PC-3 (cell line): ENCODE measurements around the gene SOX10. TPM values are rescaled to one million over a fixed set of nuclear protein-coding genes. Genes with fewer than 3 reads are reported as not detected.

ENCODE experiments used
- ATAC-seq: fragments of 200-7000 bp; cut with Tn5 transposase; 2 replicates; pipeline ENCODE4 v1.9.1; 2020; ENCODE audit warnings: mild to moderate bottlenecking, moderate library complexity
- BruUV-seq: library from RNA; stranded (reverse); fragments of 400-500 nt; replicated peaks from 2 replicates; lab custom pipeline; 2021; lab: Mats Ljungman, UMichigan
- CTCF ChIA-PET: fragments of 300-600 bp; sonication (Branson Sonifier 250); formaldehyde crosslinking; loops from one replicate; lab custom pipeline; 2022; ENCODE audit warnings: antibody characterized with exemption; lab: Charles Lee
- POLR2A ChIA-PET: fragments of 300-600 bp; sonication (Branson Sonifier 250); formaldehyde crosslinking; loops from one replicate; lab custom pipeline; 2022; ENCODE audit warnings: antibody characterized with exemption; ENCODE audit not compliant: unreplicated experiment; lab: Charles Lee
- DNase-seq: peaks from one replicate; pipeline ENCODE4 v3.0.0-alpha.2; 2015
- H2AFZ ChIP-seq: fragments of 300-600 bp; sonication (generic); 2 replicates; pipeline ENCODE4 v1.6.0; 2016; ENCODE audit warnings: antibody characterized with exemption, low read length
- H3F3A ChIP-seq: fragments of 300-600 bp; sonication (generic); one replicate; pipeline ENCODE4 v1.6.0; 2017; ENCODE audit warnings: antibody characterized with exemption, low read length, control low read depth, mild to moderate bottlenecking; ENCODE audit not compliant: unreplicated experiment
- H3K27ac ChIP-seq: fragments of 300-600 bp; sonication (generic); 2 replicates; pipeline ENCODE4 v1.5.1; 2016; ENCODE audit warnings: mild to moderate bottlenecking, low read length
- H3K27me3 ChIP-seq: fragments of 300-600 bp; sonication (generic); 2 replicates; pipeline ENCODE4 v1.6.1; 2016; ENCODE audit warnings: low read length, mixed read lengths
- H3K36me3 ChIP-seq: fragments of 300-600 bp; sonication (generic); 2 replicates; pipeline ENCODE4 v1.6.1; 2016; ENCODE audit warnings: low read depth, mixed run types, low read length, mixed read lengths
- H3K4me1 ChIP-seq: fragments of 300-600 bp; sonication (generic); 2 replicates; pipeline ENCODE4 v1.5.1; 2016; ENCODE audit warnings: low read length; ENCODE audit not compliant: insufficient read depth
- H3K4me2 ChIP-seq: fragments of 300-600 bp; sonication (generic); 2 replicates; pipeline ENCODE4 v1.6.0; 2016; ENCODE audit warnings: low read length
- H3K4me3 ChIP-seq: fragments of 300-600 bp; sonication (generic); 2 replicates; pipeline ENCODE4 v1.5.1; 2016; ENCODE audit warnings: mild to moderate bottlenecking, low read length, mixed read lengths
- H3K79me2 ChIP-seq: fragments of 300-600 bp; sonication (generic); 2 replicates; pipeline ENCODE4 v1.6.1; 2017; ENCODE audit warnings: low read length, mixed read lengths
- H3K9ac ChIP-seq: fragments of 300-600 bp; sonication (generic); 2 replicates; pipeline ENCODE4 v1.6.0; 2016; ENCODE audit warnings: mild to moderate bottlenecking, low read length
- H3K9me2 ChIP-seq: fragments of 300-600 bp; sonication (generic); replicated peaks from 2 replicates; pipeline ENCODE4 v1.6.1; 2016; ENCODE audit warnings: mixed run types, low read length, mixed read lengths
- H3K9me3 ChIP-seq: fragments of 300-600 bp; sonication (generic); 2 replicates; pipeline ENCODE4 v1.6.1; 2016; ENCODE audit warnings: low read length, mixed read lengths
- H4K20me1 ChIP-seq: fragments of 300-600 bp; sonication (generic); 2 replicates; pipeline ENCODE4 v1.6.1; 2016; ENCODE audit warnings: low read length, mixed read lengths
- EZH2 ChIP-seq: fragments of 300-600 bp; sonication (generic); IDR thresholded peaks from one replicate; pipeline ENCODE4 v1.6.1; 2017; ENCODE audit warnings: antibody characterized with exemption, mild to moderate bottlenecking, low read length; ENCODE audit not compliant: unreplicated experiment
- EZH2phosphoT487 ChIP-seq: fragments of 300-600 bp; sonication (generic); IDR thresholded peaks from 2 replicates; pipeline ENCODE4 v1.6.1; 2018; ENCODE audit warnings: mild to moderate bottlenecking, antibody characterized with exemption, low read length, borderline replicate concordance
- intact Hi-C: fragments of 100-400 bp; cut with micrococcal nuclease; formaldehyde crosslinking; loops from 2 replicates; pipeline ENCODE4 v1.9.0; 2023
- total RNA-seq: library from RNA; depleted of rRNA; stranded (reverse); fragments of >200 nt; gene quantifications from 2 replicates; pipeline ENCODE4 v1.2.3, GENCODE V29; 2014
- TF ChIP-seq, protein P1 (sequence below): fragments of 300-600 bp; sonication (generic); conservative IDR thresholded peaks from 2 replicates; pipeline ENCODE4 v1.5.1; 2017; ENCODE audit warnings: antibody characterized with exemption, low read depth, mild to moderate bottlenecking, low read length

Gene SOX10
- total RNA-seq, 1 experiment from 2014 or later = 1.1 TPM

- DNase-seq = no peak
- Histone ChIP-seq H3K4me2 (no peak overlapping the region), H3K36me3 (no peaks in the 10 kb centered on the region), H3K4me3 (no peak overlapping the region), H3K27me3 (no peaks in the 10 kb centered on the region), H3K9me3 (no peaks in the 10 kb centered on the region), H4K20me1 (no peaks in the 10 kb centered on the region), H3K9me2 (no peaks in the 10 kb centered on the region), H3K9ac (no peak overlapping the region), H2AFZ (no peak overlapping the region), H3F3A (no peaks in the 10 kb centered on the region), H3K4me1 (no peaks in the 10 kb centered on the region), H3K27ac (no peak overlapping the region), H3K79me2 (no peaks in the 10 kb centered on the region)
- ChIA-PET CTCF (no interaction called here), POLR2A (interaction anchor here (0.6 kb wide), 1 partner anchor 45 kb away, joined by 5 read pairs; no protein-coding TSS in a partner anchor)
- TF ChIP-seq EZH2 = no peak
- no peak for TF ChIP-seq EZH2phosphoT487
- TF ChIP-seq, protein P1, sequence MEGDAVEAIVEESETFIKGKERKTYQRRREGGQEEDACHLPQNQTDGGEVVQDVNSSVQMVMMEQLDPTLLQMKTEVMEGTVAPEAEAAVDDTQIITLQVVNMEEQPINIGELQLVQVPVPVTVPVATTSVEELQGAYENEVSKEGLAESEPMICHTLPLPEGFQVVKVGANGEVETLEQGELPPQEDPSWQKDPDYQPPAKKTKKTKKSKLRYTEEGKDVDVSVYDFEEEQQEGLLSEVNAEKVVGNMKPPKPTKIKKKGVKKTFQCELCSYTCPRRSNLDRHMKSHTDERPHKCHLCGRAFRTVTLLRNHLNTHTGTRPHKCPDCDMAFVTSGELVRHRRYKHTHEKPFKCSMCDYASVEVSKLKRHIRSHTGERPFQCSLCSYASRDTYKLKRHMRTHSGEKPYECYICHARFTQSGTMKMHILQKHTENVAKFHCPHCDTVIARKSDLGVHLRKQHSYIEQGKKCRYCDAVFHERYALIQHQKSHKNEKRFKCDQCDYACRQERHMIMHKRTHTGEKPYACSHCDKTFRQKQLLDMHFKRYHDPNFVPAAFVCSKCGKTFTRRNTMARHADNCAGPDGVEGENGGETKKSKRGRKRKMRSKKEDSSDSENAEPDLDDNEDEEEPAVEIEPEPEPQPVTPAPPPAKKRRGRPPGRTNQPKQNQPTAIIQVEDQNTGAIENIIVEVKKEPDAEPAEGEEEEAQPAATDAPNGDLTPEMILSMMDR = no peak
- intact Hi-C loops = no loop called here
- no TSS peak for BruUV-seq
- ATAC-seq = no peak
Measured at GRCh38 chr22:38006906-38007305, 22.6 kb upstream of the SOX10 start.

DNA sequence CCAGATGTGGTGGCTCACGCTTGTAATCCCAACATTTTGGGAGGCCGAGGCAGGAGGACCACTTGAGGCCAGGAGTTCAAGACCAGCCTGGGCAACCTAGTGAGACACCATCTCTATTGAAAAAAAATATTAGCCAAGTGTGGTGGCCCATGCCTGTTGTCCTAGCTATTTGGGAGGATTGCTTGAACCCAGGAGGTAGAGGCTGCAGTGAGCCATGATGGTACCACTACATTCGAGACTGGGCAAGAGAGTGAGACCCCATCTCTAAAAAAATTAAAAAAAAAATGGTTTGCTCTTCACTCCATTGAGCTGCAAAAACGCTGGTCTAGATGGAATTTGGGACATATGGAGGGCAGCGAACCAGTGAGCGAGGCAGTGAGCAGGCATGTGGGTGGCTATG lies 21.6 kb upstream of the SOX10 start:
- Histone ChIP-seq H3K4me3 (no peak overlapping the region), H3F3A (no peaks in the 10 kb centered on the region), H3K4me2 (no peak overlapping the region), H3K36me3 (no peaks in the 10 kb centered on the region), H3K27ac (no peak overlapping the region), H3K9me2 (no peaks in the 10 kb centered on the region), H3K4me1 (no peaks in the 10 kb centered on the region), H3K9ac (no peak overlapping the region), H3K79me2 (no peaks in the 10 kb centered on the region), H3K9me3 (no peaks in the 10 kb centered on the region), H2AFZ (no peak overlapping the region), H4K20me1 (no peaks in the 10 kb centered on the region), H3K27me3 (no peaks in the 10 kb centered on the region)
- ChIA-PET CTCF (no interaction called here), POLR2A (no interaction called here)
- intact Hi-C loops = no loop called here
- no peak for ATAC-seq
- TF ChIP-seq, protein P1 = no peak
- TF ChIP-seq EZH2 = no peak
- no peak for TF ChIP-seq EZH2phosphoT487
- DNase-seq = no peak
- no TSS peak for BruUV-seq

DNA sequence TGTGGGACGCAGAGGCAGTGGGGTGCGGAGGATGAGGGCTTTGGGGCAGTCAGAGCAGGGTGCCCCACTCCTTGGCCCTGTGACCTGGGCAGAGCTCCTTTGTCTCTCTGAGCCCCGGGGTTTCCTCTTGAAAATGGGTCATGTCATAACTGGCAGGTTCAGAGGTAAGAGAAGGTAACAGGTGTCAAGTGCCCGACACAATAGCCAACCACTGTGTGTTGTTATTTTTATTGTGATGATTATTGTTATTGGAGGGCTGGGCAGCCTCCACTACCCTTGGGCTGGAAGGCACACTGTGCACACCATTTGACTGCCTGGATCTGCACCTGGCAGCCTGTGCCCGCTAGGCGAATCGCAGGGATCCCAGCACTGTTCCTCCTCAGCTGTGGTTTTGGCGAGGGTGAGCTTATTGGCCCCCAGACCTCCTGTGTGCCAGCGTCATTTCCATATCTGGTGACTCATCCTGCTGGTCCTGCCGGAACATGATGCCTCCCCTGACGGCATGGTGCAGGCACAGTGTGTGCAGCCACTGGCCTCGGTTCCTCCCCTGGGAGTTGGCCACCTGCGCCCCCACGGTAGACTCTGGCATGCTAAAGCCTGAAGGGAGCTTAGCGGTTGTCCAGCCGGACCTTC lies 15.4 kb upstream of the SOX10 start:
- Histone ChIP-seq H3K79me2 (no peaks in the 10 kb centered on the region), H3K9me3 (no peaks in the 10 kb centered on the region), H3K9me2 (no peaks in the 10 kb centered on the region), H3K4me1 (peaks cover 14% of the 10 kb centered on the region), H3K27me3 (no peaks in the 10 kb centered on the region), H3K36me3 (no peaks in the 10 kb centered on the region), H3K4me2 (peak overlapping the region; percentile 73), H2AFZ (peak overlapping the region; percentile 50; the same call in 1 of the 2 replicates), H3K4me3 (peak overlapping the region; percentile 30; the same call in 1 of the 2 replicates), H4K20me1 (no peaks in the 10 kb centered on the region), H3K9ac (peak overlapping the region; percentile 40), H3F3A (no peaks in the 10 kb centered on the region), H3K27ac (peak overlapping the region; percentile 67)
- ChIA-PET CTCF (no interaction called here), POLR2A (interaction anchor here (0.6 kb wide), 1 partner anchor 58 kb away, joined by 3 read pairs; no protein-coding TSS in a partner anchor)
- DNase-seq (peak; percentile 83), ATAC-seq (peak; percentile 90)
- TF ChIP-seq, protein P1 = no peak
- intact Hi-C loops = no loop called here
- BruUV-seq = no TSS peak
